Measurements from ENCODE around the gene GLUL. TPM values are rescaled to one million over a fixed set of nuclear protein-coding genes. Genes with fewer than 3 reads are reported as not detected.

Gene GLUL
- total RNA-seq, 1 donor from 2014 or later: 264 TPM

DNA sequence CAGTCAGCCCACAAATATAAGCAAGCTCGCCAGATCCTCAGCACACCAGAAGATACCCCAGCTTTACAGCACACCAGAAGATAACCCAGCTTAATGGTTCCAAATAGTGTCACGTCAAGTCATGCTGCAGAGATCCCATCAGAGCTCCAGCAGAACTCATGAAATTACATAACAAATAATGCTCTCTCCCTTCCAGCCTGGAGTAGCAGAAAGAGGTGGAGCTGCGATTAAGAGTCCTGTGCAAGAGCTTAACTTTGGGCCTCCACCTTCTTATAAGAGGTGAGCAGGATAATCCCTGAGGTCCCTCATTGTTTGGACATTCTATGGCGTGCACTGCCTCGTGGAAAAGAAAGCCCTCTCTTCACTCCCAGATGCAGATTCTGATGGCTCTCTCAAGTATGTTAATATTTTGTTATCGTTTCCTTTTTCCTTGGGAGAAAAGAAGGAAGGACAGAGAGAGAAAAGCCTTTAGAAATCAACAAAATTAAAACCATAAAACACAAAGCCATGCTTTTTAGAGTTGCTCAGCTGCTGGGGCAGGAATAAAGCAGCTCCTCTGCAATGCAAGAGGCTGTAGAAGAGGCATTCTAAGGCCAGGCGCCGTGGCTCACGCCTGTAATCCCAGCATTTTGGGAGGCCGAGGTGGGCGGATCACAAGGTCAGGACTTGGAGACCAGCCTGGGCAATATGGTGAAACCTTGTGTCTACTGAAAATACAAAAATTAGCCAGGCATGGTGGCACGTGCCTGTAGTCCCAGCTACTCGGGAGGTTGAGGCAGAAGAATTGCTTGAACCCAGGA, 59.1 kb downstream of the GLUL start:
- Mint-ChIP-seq H3K27ac (no peak overlapping the region), H3K9me3 (no peaks in the 10 kb centered on the region), H3K4me3 (no peak overlapping the region), H3K36me3 (no peaks in the 10 kb centered on the region), H3K4me1 (peaks cover 24% of the 10 kb centered on the region), H3K27me3 (ENCODE audit: low read depth) (no peaks in the 10 kb centered on the region)
- TF ChIP-seq, protein P1, sequence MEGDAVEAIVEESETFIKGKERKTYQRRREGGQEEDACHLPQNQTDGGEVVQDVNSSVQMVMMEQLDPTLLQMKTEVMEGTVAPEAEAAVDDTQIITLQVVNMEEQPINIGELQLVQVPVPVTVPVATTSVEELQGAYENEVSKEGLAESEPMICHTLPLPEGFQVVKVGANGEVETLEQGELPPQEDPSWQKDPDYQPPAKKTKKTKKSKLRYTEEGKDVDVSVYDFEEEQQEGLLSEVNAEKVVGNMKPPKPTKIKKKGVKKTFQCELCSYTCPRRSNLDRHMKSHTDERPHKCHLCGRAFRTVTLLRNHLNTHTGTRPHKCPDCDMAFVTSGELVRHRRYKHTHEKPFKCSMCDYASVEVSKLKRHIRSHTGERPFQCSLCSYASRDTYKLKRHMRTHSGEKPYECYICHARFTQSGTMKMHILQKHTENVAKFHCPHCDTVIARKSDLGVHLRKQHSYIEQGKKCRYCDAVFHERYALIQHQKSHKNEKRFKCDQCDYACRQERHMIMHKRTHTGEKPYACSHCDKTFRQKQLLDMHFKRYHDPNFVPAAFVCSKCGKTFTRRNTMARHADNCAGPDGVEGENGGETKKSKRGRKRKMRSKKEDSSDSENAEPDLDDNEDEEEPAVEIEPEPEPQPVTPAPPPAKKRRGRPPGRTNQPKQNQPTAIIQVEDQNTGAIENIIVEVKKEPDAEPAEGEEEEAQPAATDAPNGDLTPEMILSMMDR (IDR thresholded peaks at IDR 0.05; ENCODE audit: unreplicated experiment): no peak
- no peak for DNase-seq (ENCODE audit: low spot score in 2 of 2, unreplicated experiment in 2 of 2)

Other genes starting within 250 kb of the GLUL start
- not detected in 3 replicates for gene TEDDM1, start 8.9 kb upstream of the GLUL start, total RNA-seq
- gene RGSL1, start 58.4 kb upstream of the GLUL start, total RNA-seq: not detected in 3 replicates
- gene RNASEL, start 197.5 kb upstream of the GLUL start, total RNA-seq: 4.5 to 5.6 TPM (median 4.6 TPM) in 3 replicates
- gene RGS16, start 212.6 kb upstream of the GLUL start, total RNA-seq: 0.55 to 0.99 TPM (median 0.74 TPM) in 3 replicates

Measured in mesothelial cell of epicardium (in vitro differentiated cells).